G401.6 (cell line): ENCODE results near the gene CAMK2D.
A peak's percentile ranks its signal among the peaks of the same experiment; 100 is the strongest.

Experiments
- FAIRE-seq: peaks from 2 replicates; lab custom pipeline; 2012; peaks lifted over from hg19 to GRCh38; lab: Jason Lieb, UNC

The CAMK2D gene

GRCh38 chr4:113471146-113471860, 290.2 kb downstream of the CAMK2D start:
- FAIRE-seq, result no peak

DNA sequence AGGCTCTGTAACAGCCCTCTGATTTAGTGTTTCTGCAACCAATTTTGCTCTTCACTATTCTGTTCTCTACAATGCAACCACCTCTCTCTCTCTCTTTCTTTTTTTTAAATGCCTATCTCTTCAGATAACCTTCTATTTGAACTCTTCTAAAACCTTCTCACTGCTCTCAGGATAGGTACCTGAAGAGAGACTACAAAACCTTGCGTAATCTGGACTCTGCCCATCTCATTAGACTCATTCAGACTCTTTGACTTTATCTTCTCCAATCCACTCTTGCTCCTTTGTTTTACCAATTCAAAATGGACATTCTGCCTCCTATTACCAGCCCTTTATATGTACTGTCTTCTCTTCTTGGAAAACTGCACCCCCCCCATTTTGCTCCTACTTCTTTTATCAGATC, 291.6 kb downstream of the CAMK2D start:
- no peak for FAIRE-seq

DNA sequence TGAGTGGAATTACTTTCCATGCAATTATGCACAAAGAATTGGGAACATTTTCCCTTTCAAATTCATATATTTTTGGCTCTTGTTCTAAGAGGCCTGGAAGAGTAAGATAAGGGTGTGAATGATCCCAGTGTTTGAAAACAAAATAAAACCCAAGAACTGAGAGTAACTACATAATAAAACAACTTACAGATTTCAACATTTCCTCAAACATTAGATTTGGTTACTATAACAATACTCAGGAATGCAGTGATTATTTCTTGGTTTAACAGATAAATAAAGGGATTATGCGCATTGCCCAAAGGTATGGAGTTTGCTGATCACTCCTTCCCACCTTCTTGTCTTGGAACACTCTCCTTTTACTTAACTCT, 292.5 kb downstream of the CAMK2D start:
- FAIRE-seq, result no peak

- peak; percentile 100 for FAIRE-seq
Measured at GRCh38 chr4:113468165-113469022, 293.1 kb downstream of the CAMK2D start.

GRCh38 chr4:113467581-113467980, 294.0 kb downstream of the CAMK2D start:
- no peak for FAIRE-seq

DNA sequence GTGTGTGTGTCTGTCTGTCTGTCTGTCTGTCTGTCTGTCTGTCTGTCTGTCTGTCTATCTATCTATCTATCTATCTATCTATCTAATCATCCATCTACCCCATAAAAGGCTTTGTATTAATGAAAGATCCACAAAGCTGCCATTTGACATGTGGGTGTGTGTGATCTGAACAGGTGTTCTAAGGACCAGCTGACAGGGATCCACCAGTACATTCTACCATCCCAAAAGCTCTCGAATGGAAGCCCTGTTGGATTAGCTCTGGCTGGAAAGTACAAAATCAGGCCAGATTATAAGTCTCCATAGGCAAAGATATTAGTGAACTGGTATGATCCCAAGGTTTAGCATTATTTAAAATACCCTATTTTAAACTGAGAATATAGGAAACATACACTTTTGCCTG, 299.3 kb downstream of the CAMK2D start:
- no peak for FAIRE-seq

DNA sequence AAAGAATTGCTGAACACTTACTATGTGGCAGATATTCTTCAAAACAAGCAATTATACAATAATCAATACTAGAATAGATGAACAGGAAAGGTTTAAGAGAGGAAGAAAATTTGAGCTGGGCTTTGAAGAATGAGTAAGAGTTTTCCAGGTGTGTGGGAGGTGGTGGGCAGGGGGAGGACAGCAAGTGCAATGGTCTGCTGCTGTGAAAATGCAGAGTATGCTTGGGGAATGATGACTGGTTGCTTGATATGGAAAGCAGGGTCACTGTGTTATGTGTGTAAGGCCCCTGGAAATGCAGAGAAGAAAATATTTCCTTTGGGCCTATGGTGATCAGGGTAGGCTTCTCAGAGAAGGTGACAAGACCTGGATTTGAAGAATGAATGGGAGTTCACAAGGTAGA, 300.3 kb downstream of the CAMK2D start:
- no peak for FAIRE-seq

DNA sequence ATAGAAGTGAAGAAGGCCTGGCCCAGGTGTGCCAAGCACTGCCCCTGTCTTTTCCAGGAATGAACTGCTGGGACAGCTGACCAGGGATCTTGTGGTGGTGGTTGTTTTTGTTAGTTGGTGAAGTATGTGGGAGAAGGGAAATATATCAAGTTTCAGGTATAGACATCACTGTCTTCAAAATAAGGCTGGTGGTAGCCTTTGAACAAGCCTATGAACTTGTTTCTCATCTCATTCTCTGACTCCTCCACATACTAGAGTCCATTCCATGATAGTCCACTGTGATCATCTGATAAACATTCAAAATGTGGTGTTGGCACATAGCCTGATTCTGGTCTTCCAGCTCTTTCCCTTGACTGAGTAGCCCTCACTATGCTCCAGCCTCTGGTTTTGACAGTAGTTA, 303.7 kb downstream of the CAMK2D start:
- no peak for FAIRE-seq

- no peak for FAIRE-seq
Measured at GRCh38 chr4:113457121-113457520, 304.4 kb downstream of the CAMK2D start.

- no peak for FAIRE-seq
Measured at GRCh38 chr4:113455061-113455460, 306.5 kb downstream of the CAMK2D start.

DNA sequence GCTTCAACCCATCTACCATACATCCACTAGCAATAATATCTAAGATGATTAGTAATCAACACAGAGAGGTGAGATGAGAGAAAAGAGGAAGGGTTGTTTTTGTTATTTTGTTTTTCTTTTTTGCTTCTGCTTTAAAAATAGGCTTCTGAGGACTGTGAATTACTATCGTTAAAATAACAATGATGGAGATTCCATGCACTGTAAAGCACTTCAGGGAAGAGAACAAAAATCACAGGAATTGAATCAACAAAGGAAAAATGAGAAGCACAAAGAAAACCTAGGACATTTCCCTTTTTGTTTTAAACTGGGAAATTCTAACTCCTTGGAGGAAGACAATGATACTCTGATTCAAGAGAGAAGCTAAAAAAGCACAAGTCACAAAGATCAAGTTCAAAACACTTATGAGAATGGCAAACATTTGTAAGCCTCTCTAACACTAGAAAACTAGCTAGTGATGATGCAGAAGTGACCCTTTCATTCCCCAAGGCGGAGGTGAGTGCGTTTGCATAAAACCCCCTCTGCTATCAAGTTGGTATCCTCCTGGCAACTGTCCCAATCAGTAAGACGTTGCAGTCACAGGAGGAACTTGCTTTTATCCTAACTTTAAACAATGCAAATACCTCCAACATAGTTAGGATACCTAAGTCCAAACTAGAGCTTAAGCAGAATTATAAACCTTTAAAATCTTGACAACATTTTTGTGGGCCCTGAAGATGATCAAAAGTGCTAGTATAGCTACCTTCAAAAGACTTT, 308.5 kb downstream of the CAMK2D start:
- FAIRE-seq, result peak; percentile 27

- no peak for FAIRE-seq
Measured at GRCh38 chr4:113452152-113452551, 309.4 kb downstream of the CAMK2D start.

DNA sequence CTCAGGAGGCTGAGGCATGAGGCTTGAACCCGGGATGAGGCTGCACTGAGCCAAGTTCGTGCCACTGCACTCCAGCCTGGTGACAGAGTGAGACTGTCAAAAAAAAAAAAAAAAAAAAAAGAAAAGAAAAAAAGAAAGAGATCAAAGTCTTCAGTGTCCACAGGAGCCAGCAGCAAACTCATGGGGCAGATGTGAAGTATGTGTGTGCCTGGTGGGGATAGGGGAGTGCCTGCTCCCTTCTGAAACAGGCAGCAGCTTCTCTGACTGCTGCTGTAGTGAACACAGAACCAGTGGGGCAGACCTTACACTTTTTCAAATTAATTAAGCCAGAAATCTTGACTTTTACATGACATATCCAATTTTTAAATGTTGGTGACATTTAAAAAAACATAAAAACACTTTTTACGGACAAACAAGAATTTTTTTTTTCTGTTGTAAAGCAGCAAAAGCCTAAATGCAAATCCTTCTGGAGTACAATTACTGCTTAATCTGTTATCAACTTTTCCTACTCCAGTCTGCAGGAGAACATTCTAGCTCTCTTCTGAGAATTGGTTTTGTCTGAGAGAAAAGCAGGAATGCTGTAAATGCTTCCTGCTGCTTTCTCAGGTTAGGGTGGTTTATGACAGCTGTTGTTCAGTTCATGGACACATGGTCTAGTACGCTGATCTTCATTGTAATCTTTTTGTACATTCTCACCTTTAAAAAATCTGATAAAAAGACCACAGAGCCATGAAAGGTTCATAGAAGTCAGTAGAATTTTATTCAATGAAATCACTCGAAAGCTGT, 311.1 kb downstream of the CAMK2D start:
- FAIRE-seq, result no peak

DNA sequence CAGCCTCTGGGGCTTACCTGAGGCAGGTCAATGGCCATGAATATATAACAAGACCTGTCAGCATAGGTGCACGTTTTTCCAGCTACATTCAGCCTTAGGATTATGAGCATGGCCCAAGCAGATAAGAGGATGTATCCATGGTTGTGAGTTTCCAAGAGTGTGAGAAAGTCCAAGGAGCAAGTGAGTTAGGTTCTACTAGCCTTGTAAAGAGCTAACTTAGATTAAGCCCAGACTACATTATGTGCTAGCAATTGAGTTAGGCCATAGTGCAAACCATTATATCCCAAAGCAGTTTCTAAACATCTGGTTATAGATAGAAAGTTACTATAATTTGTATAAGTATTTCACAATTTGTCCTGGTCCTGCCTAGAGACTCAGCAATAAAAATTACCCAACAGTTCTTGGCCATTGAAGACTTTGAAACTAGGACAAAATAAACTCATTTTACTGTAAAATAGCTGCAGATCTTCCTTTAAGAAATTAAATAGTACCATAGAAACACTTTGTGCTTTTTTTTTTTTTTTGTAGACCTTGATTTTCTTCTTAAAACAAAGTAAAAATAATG, 312.0 kb downstream of the CAMK2D start:
- no peak for FAIRE-seq

DNA sequence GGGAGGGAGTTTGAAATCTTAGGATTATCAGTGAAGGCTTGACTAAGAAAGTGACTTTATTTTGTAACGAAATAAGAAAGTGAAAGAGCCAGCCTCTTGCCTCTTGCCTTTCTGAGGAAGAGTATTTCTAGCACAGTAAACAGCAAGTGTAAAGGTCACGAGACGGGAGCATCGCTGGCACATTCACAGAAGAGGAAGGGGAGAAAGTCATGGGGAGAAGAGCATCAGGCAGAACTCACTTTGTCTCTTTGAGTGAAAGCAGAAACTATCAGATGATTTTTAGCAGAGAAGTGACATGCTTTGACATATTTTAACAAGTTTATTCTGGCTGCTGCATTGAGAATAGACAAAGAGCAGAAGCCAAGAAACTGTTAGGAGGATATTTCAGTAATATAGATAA, 313.8 kb downstream of the CAMK2D start:
- no peak for FAIRE-seq

DNA sequence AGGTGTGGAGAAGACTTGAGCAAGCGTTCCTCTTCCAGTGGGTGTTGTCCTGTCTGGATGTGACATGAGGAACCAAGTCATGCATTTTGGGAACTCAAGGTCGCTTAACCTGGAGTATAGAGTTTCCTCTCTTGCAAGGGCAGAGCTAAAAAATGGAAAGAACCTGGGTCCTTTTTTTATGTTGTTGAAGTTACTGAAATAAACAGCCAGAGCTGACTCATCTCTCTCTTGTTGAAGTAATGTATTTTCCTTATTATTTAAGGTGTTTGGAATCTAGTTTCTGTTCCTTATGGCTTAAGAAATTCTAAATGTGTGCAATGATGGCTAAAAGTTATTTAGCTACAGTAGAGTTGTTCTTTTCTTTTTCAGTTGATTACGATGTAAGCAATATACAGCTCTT, 314.5 kb downstream of the CAMK2D start:
- no peak for FAIRE-seq

DNA sequence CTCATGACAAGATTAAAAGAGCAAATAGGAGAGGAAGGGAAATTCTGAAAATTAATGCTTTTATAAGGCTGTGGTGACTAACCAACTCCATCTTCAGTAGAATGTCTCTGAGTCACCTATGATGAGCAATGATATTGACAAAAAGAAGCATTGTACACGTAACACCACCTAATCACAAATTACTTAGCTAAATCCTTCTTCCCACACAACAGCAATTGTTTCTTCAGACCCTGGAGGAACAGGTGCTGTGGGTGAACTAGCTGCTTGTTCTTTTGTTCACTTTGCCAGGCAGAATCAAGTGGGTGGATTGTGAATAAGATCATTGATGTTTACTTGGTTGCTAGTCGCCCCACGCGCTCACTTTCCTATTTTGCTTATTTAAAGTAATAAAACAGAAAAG, 315.5 kb downstream of the CAMK2D start:
- FAIRE-seq, result no peak

GRCh38 chr4:113445286-113445685, 316.3 kb downstream of the CAMK2D start:
- no peak for FAIRE-seq

DNA sequence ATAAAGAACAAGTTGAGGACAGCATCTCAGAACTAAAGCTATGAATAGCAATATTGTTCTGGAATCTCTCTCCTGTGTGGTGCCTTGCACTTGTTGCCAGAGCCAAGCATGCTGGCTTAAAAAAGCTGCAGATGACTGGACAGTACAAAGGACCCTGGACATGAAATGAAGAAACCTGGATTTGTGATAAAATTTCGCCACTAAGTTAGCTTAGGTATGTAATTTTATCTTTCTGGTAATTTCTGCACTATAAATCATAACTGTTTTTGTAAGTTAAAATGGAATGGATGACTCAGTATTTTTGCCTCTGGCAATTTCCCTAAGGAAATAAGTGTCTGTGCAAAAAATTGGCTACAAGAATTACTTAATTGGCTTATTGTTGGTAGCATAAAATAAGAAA, 317.2 kb downstream of the CAMK2D start:
- FAIRE-seq, result no peak

DNA sequence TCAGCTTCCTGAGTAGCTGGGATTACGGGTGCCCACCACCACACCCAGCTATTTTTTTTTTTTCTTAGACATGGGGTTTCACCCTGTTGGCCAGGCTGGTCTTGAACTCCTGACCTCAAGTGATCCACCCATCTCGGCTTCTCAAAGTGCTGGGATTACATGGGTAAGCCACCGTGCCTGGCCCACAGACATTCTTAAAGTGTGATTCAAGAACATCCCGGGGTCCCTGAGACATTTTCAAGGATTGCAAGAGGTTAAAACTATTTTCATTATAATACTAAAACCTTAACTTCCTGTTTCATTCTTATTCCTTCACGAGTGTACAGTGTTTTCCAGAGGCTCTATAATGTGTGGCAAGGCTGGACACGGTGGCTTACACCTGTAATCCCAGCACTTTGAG, 318.7 kb downstream of the CAMK2D start:
- FAIRE-seq, result no peak

DNA sequence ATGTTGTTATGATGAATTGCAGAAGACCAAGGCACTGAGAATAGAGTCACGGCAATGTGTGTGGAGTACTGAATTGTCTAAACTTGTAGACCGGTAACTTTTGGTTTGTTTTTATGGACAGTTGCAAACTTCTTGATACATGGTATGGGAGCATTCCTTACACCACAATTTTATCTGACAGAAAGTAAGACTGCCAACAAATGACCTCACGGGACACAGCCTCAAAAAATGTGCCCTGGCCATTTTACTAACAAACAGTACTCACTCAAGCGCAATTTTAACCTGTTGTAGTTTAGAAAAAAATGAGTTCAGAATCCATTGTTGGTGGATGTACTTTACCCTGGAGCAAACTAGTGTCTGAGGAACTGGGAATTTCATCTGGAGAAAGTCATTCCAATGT, 321.2 kb downstream of the CAMK2D start:
- no peak for FAIRE-seq

DNA sequence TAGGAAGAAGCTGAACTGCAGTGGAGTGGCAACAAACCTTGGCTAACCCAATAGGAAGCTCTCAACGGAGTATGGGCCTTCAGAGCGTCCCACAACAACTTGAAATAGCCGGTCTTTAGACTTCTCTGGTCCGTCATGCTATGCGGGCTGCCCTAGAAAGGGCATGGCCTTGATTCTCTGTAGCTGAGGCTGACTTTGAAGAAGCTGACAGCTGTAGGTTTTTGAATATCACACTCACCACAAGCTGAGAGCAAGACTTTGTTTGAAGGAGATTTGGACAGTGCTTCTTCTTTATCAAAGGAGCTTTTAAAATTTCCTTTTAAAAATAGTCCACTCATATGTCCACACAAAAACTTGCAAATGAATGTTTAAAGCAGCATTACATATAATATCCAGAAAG, 322.9 kb downstream of the CAMK2D start:
- FAIRE-seq, result no peak
